Ectodermal cell (in vitro differentiated cells): ENCODE data around the gene TMEM255A.

Experiments
- H3K27ac ChIP-seq: 2 replicates; pipeline ENCODE4 v1.7.0; 2013; ENCODE audit warnings: mild to moderate bottlenecking, low read depth, low read length; ENCODE audit not compliant: insufficient read depth, poor library complexity, severe bottlenecking
- H3K27me3 ChIP-seq: 2 replicates; pipeline ENCODE4 v1.7.0; 2013; ENCODE audit warnings: mild to moderate bottlenecking, low read length; ENCODE audit not compliant: insufficient read depth, control insufficient read depth, poor library complexity, severe bottlenecking
- H3K36me3 ChIP-seq: one replicate; pipeline ENCODE4 v1.7.0; 2013; ENCODE audit warnings: low read length; ENCODE audit not compliant: control insufficient read depth, insufficient read depth
- H3K4me1 ChIP-seq: one replicate; pipeline ENCODE4 v1.7.0; 2013; ENCODE audit warnings: low read length; ENCODE audit not compliant: control insufficient read depth, insufficient read depth
- H3K4me3 ChIP-seq: 2 replicates; pipeline ENCODE4 v1.7.0; 2013; ENCODE audit warnings: low read depth, low read length, control low read depth; ENCODE audit not compliant: insufficient read depth
- H3K9me3 ChIP-seq: 2 replicates; pipeline ENCODE4 v1.7.0; 2013; ENCODE audit warnings: mild to moderate bottlenecking, low read length, moderate library complexity; ENCODE audit not compliant: control insufficient read depth
- WGBS, 2 experiments: methylation state at CpG; one replicate each; pipeline ENCODE4 v1.1.7; 2013; ENCODE audit warnings: missing lambda C conversion rate in 2 of 2; 5-methylcytosine and 5-hydroxymethylcytosine counted together

The TMEM255A gene

DNA sequence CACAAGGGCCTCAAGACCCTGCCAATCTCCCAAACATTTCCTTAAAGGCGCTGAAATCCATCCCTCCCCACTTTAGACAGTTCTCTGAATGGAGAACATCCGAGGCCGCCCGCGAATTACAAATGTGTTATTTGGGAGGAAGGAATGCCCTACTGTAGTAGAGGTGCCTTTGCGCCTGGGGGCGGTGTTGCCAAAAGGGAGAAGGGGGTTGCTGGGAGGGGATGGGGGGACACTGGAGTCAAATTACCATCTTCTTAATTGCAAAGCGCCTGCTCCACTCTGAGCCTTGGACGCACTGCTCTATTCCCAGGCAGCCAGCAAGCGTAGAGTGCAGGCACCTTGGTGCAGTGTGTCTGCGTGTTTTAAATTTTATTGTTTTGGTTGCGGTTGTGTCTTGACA lies 2.7 kb downstream of the TMEM255A start:
- Histone ChIP-seq H3K9me3 (no peaks in the 10 kb centered on the region), H3K27me3 (peaks cover 29% of the 10 kb centered on the region), H3K4me3 (peak overlapping the region; percentile 47), H3K27ac (no peak overlapping the region), H3K36me3 (no peaks in the 10 kb centered on the region), H3K4me1 (no peaks in the 10 kb centered on the region)
- 0 to 3% methylated on average over 9 to 11 of the region's 12 CpGs for WGBS, 2 experiments

DNA sequence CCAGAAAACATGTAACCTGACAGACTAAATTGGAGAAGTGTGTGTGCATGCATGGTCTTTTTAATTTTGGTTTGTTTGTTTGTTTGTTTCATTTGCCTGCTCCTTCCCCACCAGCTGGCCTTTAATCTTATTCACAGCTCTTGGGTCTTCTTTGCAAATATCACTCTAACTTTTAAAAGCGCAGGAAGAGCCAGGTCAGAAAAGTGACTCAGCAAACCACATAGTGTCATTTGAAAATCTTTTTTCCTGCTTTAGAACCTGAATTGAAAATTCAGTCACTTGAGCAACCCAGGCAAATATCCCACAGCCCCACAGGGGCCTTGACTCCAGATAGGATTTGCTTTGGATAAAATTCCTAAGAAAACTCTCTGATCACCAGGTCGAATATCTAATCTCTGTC lies 4.6 kb downstream of the TMEM255A start:
- Histone ChIP-seq H3K36me3 (no peaks in the 10 kb centered on the region), H3K4me3 (no peak overlapping the region), H3K27ac (no peak overlapping the region), H3K27me3 (peaks cover 28% of the 10 kb centered on the region), H3K4me1 (no peaks in the 10 kb centered on the region), H3K9me3 (no peaks in the 10 kb centered on the region)
- WGBS, 2 experiments = 64 to 73% methylated on average over 1 of the region's 2 CpGs

DNA sequence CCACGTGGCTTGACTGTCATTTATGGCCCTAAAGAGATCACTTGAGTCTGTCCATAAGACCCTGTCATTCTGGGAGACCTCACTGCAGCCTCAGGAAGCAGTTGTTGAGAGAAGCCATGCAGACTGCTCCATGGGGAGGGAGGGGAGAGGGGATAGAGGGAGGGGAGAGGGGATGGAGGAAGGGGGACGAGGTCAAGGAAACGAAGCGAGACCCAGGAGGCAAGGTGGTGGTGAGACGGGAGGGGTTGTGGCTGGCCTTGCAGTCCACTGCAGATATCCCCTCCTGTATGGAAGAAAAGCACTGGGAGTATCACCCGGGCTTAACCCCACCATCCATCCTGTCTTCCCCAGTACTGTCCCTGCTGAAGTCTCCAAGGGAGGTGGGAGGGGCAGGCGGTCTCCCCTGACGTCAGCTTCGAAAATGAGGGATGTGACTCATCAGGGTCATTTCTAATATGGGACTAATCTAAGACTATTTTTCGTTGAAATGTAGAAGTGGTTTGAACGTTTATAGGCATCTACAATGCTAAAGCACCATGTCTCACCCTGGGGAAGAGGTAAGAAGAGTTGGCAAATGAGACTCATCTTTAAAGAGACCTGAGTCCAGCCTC lies 5.6 kb downstream of the TMEM255A start:
- H3K9me3 ChIP-seq = no peaks in the 10 kb centered on the region
- WGBS, 2 experiments = 19 to 32% methylated on average over 10 to 11 of the region's 11 CpGs
- H3K4me1 ChIP-seq = no peaks in the 10 kb centered on the region
- H3K27me3 ChIP-seq = peaks cover 21% of the 10 kb centered on the region
- no peak overlapping the region for H3K4me3 ChIP-seq
- H3K36me3 ChIP-seq = no peaks in the 10 kb centered on the region
- no peak overlapping the region for H3K27ac ChIP-seq

DNA sequence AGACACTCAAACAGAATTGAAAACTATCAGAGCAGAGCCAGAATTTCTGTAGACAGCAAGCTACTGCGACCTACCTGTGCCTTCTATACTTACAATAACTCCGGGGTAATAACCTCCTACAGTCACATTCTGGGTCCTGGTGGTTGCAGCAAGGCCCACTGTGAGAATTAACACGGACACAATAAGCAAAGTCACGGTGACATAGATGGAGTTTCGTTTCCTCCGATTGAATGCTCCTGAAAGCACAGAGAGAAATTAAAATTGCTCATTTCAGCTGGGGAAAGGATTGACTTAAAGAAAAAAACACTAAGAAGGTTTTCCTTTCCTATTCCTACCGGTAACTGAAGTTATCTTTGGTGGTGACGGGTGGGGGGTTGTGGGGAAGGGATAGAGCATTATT lies 7.0 kb downstream of the TMEM255A start:
- no peaks in the 10 kb centered on the region for H3K36me3 ChIP-seq
- no peak overlapping the region for H3K4me3 ChIP-seq
- 88 to 89% methylated on average over 6 of the region's 8 CpGs for WGBS, 2 experiments
- H3K27me3 ChIP-seq = peaks cover 11% of the 10 kb centered on the region
- no peaks in the 10 kb centered on the region for H3K9me3 ChIP-seq
- H3K4me1 ChIP-seq = no peaks in the 10 kb centered on the region
- no peak overlapping the region for H3K27ac ChIP-seq

DNA sequence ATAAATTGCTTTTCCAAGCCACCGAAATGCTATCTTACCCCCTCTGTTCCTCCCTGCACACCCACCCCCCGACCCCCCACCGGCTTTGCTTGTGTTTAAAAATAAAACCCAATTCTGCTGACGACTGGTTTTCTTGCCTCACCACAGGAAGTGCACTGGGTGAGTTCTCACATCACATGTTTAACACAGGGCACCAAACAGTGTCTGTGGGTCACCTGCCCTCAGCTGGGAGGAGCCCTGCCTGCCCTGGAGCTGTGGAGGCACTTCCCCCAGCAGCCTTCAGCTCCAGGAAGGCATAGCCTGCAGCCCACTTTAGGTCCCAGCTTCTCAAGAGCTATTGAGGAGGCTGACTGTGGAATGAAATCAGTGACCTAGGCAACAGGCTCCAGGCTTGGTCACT lies 8.8 kb downstream of the TMEM255A start:
- no peaks in the 10 kb centered on the region for H3K4me1 ChIP-seq
- no peaks in the 10 kb centered on the region for H3K9me3 ChIP-seq
- no peaks in the 10 kb centered on the region for H3K27me3 ChIP-seq
- WGBS, 2 experiments = 8 to 22% methylated on average over 4 of the region's 4 CpGs
- H3K36me3 ChIP-seq = no peaks in the 10 kb centered on the region
- no peak overlapping the region for H3K27ac ChIP-seq
- H3K4me3 ChIP-seq = no peak overlapping the region

DNA sequence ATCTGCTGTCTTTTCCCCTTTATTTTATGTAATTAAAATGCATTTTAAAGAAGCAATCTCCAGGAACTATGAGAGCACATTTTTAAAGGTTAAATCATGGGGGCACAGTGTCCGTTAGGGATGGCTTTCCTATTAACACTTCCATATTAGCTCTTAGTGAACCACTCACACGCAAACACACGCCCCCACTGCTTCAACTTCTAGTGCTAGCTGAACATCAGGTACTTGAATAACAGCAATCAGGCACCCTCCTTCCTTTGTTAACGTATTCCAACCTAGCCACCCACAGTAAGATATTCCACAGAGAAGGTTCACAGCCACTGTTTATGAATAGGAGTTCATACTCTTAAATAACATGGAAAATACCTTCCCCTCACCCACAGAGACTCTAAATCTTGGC lies 9.3 kb downstream of the TMEM255A start:
- Histone ChIP-seq H3K27ac (no peak overlapping the region), H3K4me3 (no peak overlapping the region), H3K27me3 (no peaks in the 10 kb centered on the region), H3K9me3 (no peaks in the 10 kb centered on the region), H3K36me3 (no peaks in the 10 kb centered on the region), H3K4me1 (no peaks in the 10 kb centered on the region)
- 49 to 61% methylated on average over 4 of the region's 4 CpGs for WGBS, 2 experiments

DNA sequence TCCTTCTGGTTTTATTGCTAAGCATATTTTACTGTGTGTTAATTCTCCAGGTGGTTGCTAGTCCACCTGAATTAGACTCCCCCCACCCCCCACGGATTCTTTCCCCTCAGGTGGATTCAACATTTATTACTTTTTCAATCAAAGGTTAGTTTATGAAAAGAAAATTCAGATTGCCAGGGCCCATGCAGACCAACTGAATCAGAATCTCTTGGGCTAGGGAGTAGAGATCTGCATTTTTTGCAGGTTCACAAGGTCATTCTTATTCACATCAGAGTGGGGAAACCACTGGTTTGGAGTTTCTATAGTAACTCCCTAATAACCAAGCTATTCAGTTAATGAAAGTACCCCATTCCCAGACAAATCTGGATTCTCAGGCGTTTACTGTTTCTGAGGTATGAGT lies 9.8 kb downstream of the TMEM255A start:
- Histone ChIP-seq H3K27me3 (no peaks in the 10 kb centered on the region), H3K4me3 (no peak overlapping the region), H3K36me3 (no peaks in the 10 kb centered on the region), H3K9me3 (no peaks in the 10 kb centered on the region), H3K27ac (no peak overlapping the region), H3K4me1 (no peaks in the 10 kb centered on the region)
- 60% methylated on average over 1 of the region's 2 CpGs; no CpG with 5 or more reads in 1 of the 2 experiments for WGBS, 2 experiments

DNA sequence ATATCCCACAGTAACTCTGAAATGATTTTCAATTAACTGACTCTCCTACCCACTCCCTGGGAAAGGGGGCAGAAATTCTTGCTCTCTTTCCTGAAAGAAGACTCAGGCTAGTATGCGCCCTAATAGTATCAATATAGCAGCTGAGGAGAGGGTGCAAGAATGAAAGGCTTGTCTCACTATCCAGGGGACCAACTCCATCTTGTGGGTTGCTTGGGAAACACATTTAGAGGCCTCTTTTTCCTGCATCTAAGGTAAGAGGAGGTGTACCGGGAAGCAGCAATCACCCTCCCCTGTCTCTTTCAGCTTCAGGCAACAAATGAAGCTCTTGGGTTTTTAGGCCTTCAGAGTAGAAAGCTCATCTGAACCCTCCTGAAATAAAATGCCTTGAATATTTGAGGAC lies 11.3 kb downstream of the TMEM255A start:
- H3K4me1 ChIP-seq = no peaks in the 10 kb centered on the region
- H3K27me3 ChIP-seq = no peaks in the 10 kb centered on the region
- H3K4me3 ChIP-seq = no peak overlapping the region
- H3K9me3 ChIP-seq = no peaks in the 10 kb centered on the region
- WGBS, 2 experiments = 58% methylated on average over 2 of the region's 2 CpGs
- no peak overlapping the region for H3K27ac ChIP-seq
- H3K36me3 ChIP-seq = no peaks in the 10 kb centered on the region

DNA sequence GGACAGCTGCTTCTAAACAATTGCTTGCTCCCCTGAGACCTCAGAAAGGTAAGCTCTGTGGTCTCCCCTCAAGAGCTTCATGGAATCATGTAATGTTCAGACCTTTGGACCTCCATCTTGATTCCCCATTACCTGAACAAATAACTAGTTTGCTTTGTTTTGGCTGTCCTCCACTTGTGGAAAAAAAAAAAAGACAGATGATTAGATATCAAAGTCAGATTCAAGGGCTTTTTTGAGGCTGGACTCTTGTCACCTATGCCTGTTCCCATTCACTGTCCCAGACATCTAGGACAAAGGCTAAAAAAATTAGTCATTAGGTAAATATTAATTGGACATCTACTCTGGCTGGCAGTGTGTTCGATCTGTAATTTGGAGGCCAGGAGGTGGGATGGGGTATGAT lies 13.3 kb downstream of the TMEM255A start:
- Histone ChIP-seq H3K27ac (no peak overlapping the region), H3K4me3 (no peak overlapping the region), H3K9me3 (no peaks in the 10 kb centered on the region), H3K4me1 (no peaks in the 10 kb centered on the region), H3K36me3 (no peaks in the 10 kb centered on the region), H3K27me3 (no peaks in the 10 kb centered on the region)
- 88% methylated on average over 1 of the region's 1 CpG; no CpG with 5 or more reads in 1 of the 2 experiments for WGBS, 2 experiments

DNA sequence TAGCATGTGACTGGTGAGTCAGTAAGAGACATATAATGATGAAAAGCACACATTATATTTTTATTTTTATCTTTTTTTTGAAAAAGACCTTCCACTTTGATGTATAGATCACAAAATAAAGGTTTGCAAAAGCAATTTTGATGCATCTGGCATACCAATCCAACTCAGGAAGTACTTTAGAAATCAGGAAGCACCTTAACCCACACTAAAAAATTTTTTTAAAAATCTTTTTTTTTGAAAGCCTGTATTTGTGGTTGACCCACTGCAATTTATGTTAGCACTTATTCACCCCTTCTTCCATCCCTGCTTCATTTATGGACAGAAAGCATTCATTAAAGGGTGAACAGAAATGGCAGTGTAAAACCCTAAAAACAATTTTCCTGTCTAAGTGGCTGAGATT lies 16.6 kb downstream of the TMEM255A start:
- no peaks in the 10 kb centered on the region for H3K4me1 ChIP-seq
- H3K4me3 ChIP-seq = no peak overlapping the region
- H3K36me3 ChIP-seq = no peaks in the 10 kb centered on the region
- no peaks in the 10 kb centered on the region for H3K27me3 ChIP-seq
- no peak overlapping the region for H3K27ac ChIP-seq
- H3K9me3 ChIP-seq = no peaks in the 10 kb centered on the region

DNA sequence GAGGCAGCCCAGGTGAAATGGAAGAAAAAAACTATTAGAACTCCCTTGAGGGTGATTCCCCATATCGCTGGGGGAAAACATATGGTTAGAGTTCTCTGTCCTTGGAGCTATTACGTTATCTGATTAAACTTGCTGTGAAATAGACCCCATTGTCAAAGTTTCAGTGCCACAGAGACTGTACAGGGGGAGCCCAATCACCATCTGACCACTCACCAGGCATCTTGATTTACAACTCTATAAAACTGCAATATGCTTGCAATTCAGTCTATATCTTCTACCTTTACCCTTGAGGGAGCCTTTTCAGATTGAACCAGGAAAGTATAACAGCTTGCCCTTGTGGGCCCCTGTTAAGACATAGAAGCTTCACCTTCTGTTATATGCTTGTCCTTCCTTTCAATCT lies 18.2 kb downstream of the TMEM255A start:
- Histone ChIP-seq H3K4me1 (no peaks in the 10 kb centered on the region), H3K27me3 (no peaks in the 10 kb centered on the region), H3K9me3 (no peaks in the 10 kb centered on the region), H3K4me3 (no peak overlapping the region), H3K27ac (no peak overlapping the region), H3K36me3 (no peaks in the 10 kb centered on the region)
- 82 to 89% methylated on average over 2 of the region's 2 CpGs for WGBS, 2 experiments
